Liver (tissue), 9 donors: ENCODE results near the gene EEF2K. TPM values are rescaled to one million over a fixed set of nuclear protein-coding genes. Genes with fewer than 3 reads are reported as not detected.

Experiments
- DNase-seq: peaks from one replicate; pipeline ENCODE4 v3.0.0-alpha.2; 2017; ENCODE audit warnings: low spot score
- H3K27ac ChIP-seq, 2 donors: one replicate each; pipeline ENCODE4 v1.7.0; 2013; ENCODE audit warnings: inconsistent platforms in 2 of 2, low read length in 2 of 2, control low read depth in 1 of 2, low read depth in 1 of 2, mild to moderate bottlenecking in 1 of 2
- H3K27me3 ChIP-seq, 4 donors: one replicate each; pipeline versions ENCODE4 v1.6.1 to v1.7.0; 2013; ENCODE audit warnings: low read length in 3 of 4, inconsistent platforms in 1 of 4, mild to moderate bottlenecking in 1 of 4, moderate library complexity in 1 of 4; ENCODE audit not compliant: control insufficient read depth in 4 of 4, insufficient read depth in 4 of 4
- H3K36me3 ChIP-seq, 4 donors: one replicate each; pipeline versions ENCODE4 v1.6.1 to v1.7.0; 2013; ENCODE audit warnings: low read length in 3 of 4, mild to moderate bottlenecking in 3 of 4, low read depth in 1 of 4, moderate library complexity in 1 of 4; ENCODE audit not compliant: control insufficient read depth in 4 of 4, insufficient read depth in 3 of 4
- H3K4me1 ChIP-seq, 4 donors: one replicate each; pipeline versions ENCODE4 v1.6.1 to v1.7.0; 2013; ENCODE audit warnings: low read length in 3 of 4, mild to moderate bottlenecking in 3 of 4, moderate library complexity in 1 of 4; ENCODE audit not compliant: control insufficient read depth in 4 of 4, insufficient read depth in 4 of 4
- H3K4me3 ChIP-seq, 3 donors: one replicate each; pipeline versions ENCODE4 v1.6.1 to v1.7.0; 2013; ENCODE audit warnings: low read length in 3 of 3, control low read depth in 1 of 3, low read depth in 1 of 3, mild to moderate bottlenecking in 1 of 3
- H3K9ac ChIP-seq, 2 donors: one replicate each; pipeline ENCODE4 v1.7.0; 2013; ENCODE audit warnings: low read length in 2 of 2, mild to moderate bottlenecking in 2 of 2, moderate library complexity in 2 of 2, control low read depth in 1 of 2, low read depth in 1 of 2
- H3K9me3 ChIP-seq, 4 donors: one replicate each; pipeline versions ENCODE4 v1.6.1 to v1.7.0; 2013; ENCODE audit warnings: low read length in 3 of 4; ENCODE audit not compliant: control insufficient read depth in 4 of 4
- CTCF ChIP-seq: fragments of 150-350 bp; IDR thresholded peaks from 2 replicates; pipeline ENCODE4 v1.5.1; 2017; ENCODE audit warnings: improper control_type of control experiment, low read depth, low read length; ENCODE audit not compliant: missing input control
- EGR1 ChIP-seq, 2 donors: IDR thresholded peaks; 2 replicates each; pipeline ENCODE4 v1.6.1; 2016 to 2018; ENCODE audit warnings: antibody characterized with exemption in 2 of 2, low read depth in 2 of 2
- FOXA1 ChIP-seq: IDR thresholded peaks from 2 replicates; pipeline ENCODE4 v1.6.1; 2016; ENCODE audit warnings: antibody characterized with exemption
- FOXA2 ChIP-seq: IDR thresholded peaks from 2 replicates; pipeline ENCODE4 v1.6.1; 2016; ENCODE audit warnings: antibody characterized with exemption
- GABPA ChIP-seq, 2 donors: IDR thresholded peaks in 1 of 2; conservative IDR thresholded peaks in 1 of 2; 2 replicates each; pipeline ENCODE4 v1.6.1; 2016; ENCODE audit warnings: antibody characterized with exemption in 2 of 2, mild to moderate bottlenecking in 1 of 2, moderate library complexity in 1 of 2
- HNF4A ChIP-seq, 2 donors: conservative IDR thresholded peaks; 2 replicates each; pipeline ENCODE4 v1.6.1; 2016; ENCODE audit warnings: antibody characterized with exemption in 2 of 2, mild to moderate bottlenecking in 2 of 2
- HNF4G ChIP-seq: IDR thresholded peaks from 2 replicates; pipeline ENCODE4 v1.6.1; 2016; ENCODE audit warnings: antibody characterized with exemption
- JUND ChIP-seq, 2 donors: IDR thresholded peaks; 2 replicates each; pipeline ENCODE4 v1.6.1; 2016; ENCODE audit warnings: antibody characterized with exemption in 2 of 2
- MAX ChIP-seq: IDR thresholded peaks from 2 replicates; pipeline ENCODE4 v1.6.1; 2016; ENCODE audit warnings: antibody characterized with exemption
- NR2F2 ChIP-seq: IDR thresholded peaks from 2 replicates; pipeline ENCODE4 v1.6.1; 2016; ENCODE audit warnings: antibody characterized with exemption
- RAD21 ChIP-seq, 2 donors: IDR thresholded peaks; 2 replicates each; pipeline ENCODE4 v1.6.1; 2016; ENCODE audit warnings: antibody characterized with exemption in 2 of 2, mild to moderate bottlenecking in 2 of 2
- REST ChIP-seq: IDR thresholded peaks from 2 replicates; pipeline ENCODE4 v1.6.1; 2016; ENCODE audit warnings: antibody characterized with exemption, mild to moderate bottlenecking
- RXRA ChIP-seq, 2 donors: IDR thresholded peaks; 2 replicates each; pipeline ENCODE4 v1.6.1; 2017 to 2018; ENCODE audit warnings: antibody characterized with exemption in 2 of 2, mild to moderate bottlenecking in 1 of 2
- SP1 ChIP-seq: IDR thresholded peaks from 2 replicates; pipeline ENCODE4 v1.6.1; 2018; ENCODE audit warnings: antibody characterized with exemption, mild to moderate bottlenecking
- YY1 ChIP-seq: IDR thresholded peaks from 2 replicates; pipeline ENCODE4 v1.6.1; 2016; ENCODE audit warnings: antibody characterized with exemption, mild to moderate bottlenecking
- ZBTB33 ChIP-seq: IDR thresholded peaks from 2 replicates; pipeline ENCODE4 v1.6.1; 2016; ENCODE audit warnings: antibody characterized with exemption
- WGBS: extraction: QIAGEN DNeasy Blood & Tissue Kit; methylation state at CpG from one replicate; pipeline ENCODE4 v1.1.7; 2013; 5-methylcytosine and 5-hydroxymethylcytosine counted together
- polyA plus RNA-seq, 2 donors: library from polyadenylated mRNA; stranded (reverse) in 1 of 2; unstranded in 1 of 2; fragments of 200-250 nt in 1 of 2; fragments of >200 nt in 1 of 2; fragmentation: Nextera tagmentation in 1 of 2; extraction: Ambion mirVana in 1 of 2; gene quantifications; one replicate each; pipeline versions ENCODE4 v1.2.1 to v1.2.3, GENCODE V29; 2013 to 2015
- total RNA-seq, 2 donors: library from RNA; depleted of rRNA; stranded (reverse); fragments of >200 nt; gene quantifications; one replicate each; pipeline ENCODE4 v1.2.3, GENCODE V29; 2014
- TF ChIP-seq, protein P1 (sequence below): IDR thresholded peaks from 2 replicates; pipeline ENCODE4 v1.6.1; 2016; ENCODE audit warnings: antibody characterized with exemption
- donor health status: healthy.
- donor health status: healthy.
- donor health status: healthy.
- donor health status: healthy.
- donor health status: healthy.

EEF2K gene
- total and polyA plus RNA-seq, 4 donors: 3.2 to 14.3 (median 8.0) TPM

- no peak overlapping the region for H3K27ac ChIP-seq
- TF ChIP-seq RXRA (IDR thresholded peaks at IDR 0.05) (no peak), GABPA (IDR thresholded peaks at IDR 0.05 in 1 of 2, conservative IDR thresholded peaks at IDR 0.05 in 1 of 2) (no peak), FOXA1 (no peak), RAD21 (IDR thresholded peaks at IDR 0.05) (no peak), NR2F2 (no peak), YY1 (no peak), SP1 (no peak)
- 95% methylated on average over 5 of the region's 5 CpGs for WGBS
- no peak for DNase-seq
- H3K4me3 ChIP-seq: no peak overlapping the region
- H3K27me3 ChIP-seq: no peaks in the 10 kb centered on the region
- no peaks in the 10 kb centered on the region for H3K9me3 ChIP-seq
- no peaks in the 10 kb centered on the region for H3K36me3 ChIP-seq
- no peak overlapping the region for H3K9ac ChIP-seq
- peaks cover 0 to under 1% (median 0%) of the 10 kb centered on the region in 4 donors for H3K4me1 ChIP-seq
Measured at GRCh38 chr16:22291020-22291419, 84.9 kb downstream of the EEF2K start.

- WGBS: 82% methylated on average over 4 of the region's 4 CpGs
- no peaks in the 10 kb centered on the region for H3K27me3 ChIP-seq
- DNase-seq: no peak
- no peaks in the 10 kb centered on the region for H3K36me3 ChIP-seq
- H3K9me3 ChIP-seq: no peaks in the 10 kb centered on the region
- H3K4me3 ChIP-seq: no peak overlapping the region
- H3K4me1 ChIP-seq: peaks cover 2 to 7% (median 3%) of the 10 kb centered on the region in 4 donors
- no peak for TF ChIP-seq MAX
- no peak for TF ChIP-seq HNF4A (conservative IDR thresholded peaks at IDR 0.05)
- no peak for TF ChIP-seq ZBTB33
- TF ChIP-seq HNF4G: no peak
- TF ChIP-seq RAD21 (IDR thresholded peaks at IDR 0.05): no peak
- H3K9ac ChIP-seq: no peak overlapping the region
- H3K27ac ChIP-seq: no peak overlapping the region
Measured at GRCh38 chr16:22291860-22292318, 85.8 kb downstream of the EEF2K start.

- TF ChIP-seq YY1 (no peak), RXRA (IDR thresholded peaks at IDR 0.05) (no peak), GABPA (IDR thresholded peaks at IDR 0.05 in 1 of 2, conservative IDR thresholded peaks at IDR 0.05 in 1 of 2) (no peak), FOXA1 (no peak), SP1 (no peak), EGR1 (IDR thresholded peaks at IDR 0.05; ENCODE audit: low read depth in 2 of 2) (no peak), JUND (IDR thresholded peaks at IDR 0.05) (no peak), REST (no peak), NR2F2 (no peak), MAX (no peak), ZBTB33 (no peak), HNF4G (no peak), RAD21 (IDR thresholded peaks at IDR 0.05) (no peak), FOXA2 (no peak), CTCF (no peak), HNF4A (conservative IDR thresholded peaks at IDR 0.05) (no peak)
- TF ChIP-seq, protein P1, sequence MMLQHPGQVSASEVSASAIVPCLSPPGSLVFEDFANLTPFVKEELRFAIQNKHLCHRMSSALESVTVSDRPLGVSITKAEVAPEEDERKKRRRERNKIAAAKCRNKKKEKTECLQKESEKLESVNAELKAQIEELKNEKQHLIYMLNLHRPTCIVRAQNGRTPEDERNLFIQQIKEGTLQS: no peak
- Histone ChIP-seq H3K36me3 (no peaks in the 10 kb centered on the region), H3K27me3 (no peaks in the 10 kb centered on the region), H3K4me3 (no peak overlapping the region), H3K4me1 (peaks cover 2 to 7% (median 3%) of the 10 kb centered on the region in 4 donors), H3K27ac (no peak overlapping the region), H3K9ac (no peak overlapping the region), H3K9me3 (no peaks in the 10 kb centered on the region)
- no peak for DNase-seq
Measured at GRCh38 chr16:22292320-22292719, 86.2 kb downstream of the EEF2K start.
